ENCODE results near the gene PSPH.
"Not testable (repeated sequence)": the region's sequence is repeated elsewhere in the genome, so short reads cannot be mapped to it uniquely, and the experiment has no call there.

PSPH gene

GRCh38 chr7:56083150-56083785, 32.0 kb upstream of the PSPH start:
- no peak overlapping the region for H3K9ac ChIP-seq
- H3K36me3 ChIP-seq (ENCODE audit: insufficient read depth) = no peaks in the 10 kb centered on the region

GRCh38 chr7:56081626-56082340, 30.5 kb upstream of the PSPH start:
- no peak overlapping the region for H3K27ac ChIP-seq

More at GRCh38 chr7:56083150-56083785, 32.0 kb upstream of the PSPH start:
- Histone ChIP-seq H3K27me3 (ENCODE audit: insufficient read depth, low read depth) (no peaks in the 10 kb centered on the region), H3K79me2 (ENCODE audit: insufficient read depth, low read depth) (no peaks in the 10 kb centered on the region), H3K4me3 (IDR thresholded peaks at IDR 0.05; ENCODE audit: insufficient read depth, low read depth, low read length) (no peak overlapping the region), H3K27ac (no peak overlapping the region), H3K4me2 (no peak overlapping the region), H4K20me1 (ENCODE audit: insufficient read depth) (no peaks in the 10 kb centered on the region), H2AFZ (ENCODE audit: low read depth) (no peak overlapping the region), H3K4me1 (ENCODE audit: low read depth, poor library complexity, severe bottlenecking) (peaks cover 5% of the 10 kb centered on the region)
- no peak for TF ChIP-seq CTCF (conservative IDR thresholded peaks at IDR 0.05; ENCODE audit: low read depth, low read length)

GRCh38 chr7:56080726-56081435, 29.6 kb upstream of the PSPH start:
- H3K79me2 ChIP-seq (ENCODE audit: insufficient read depth, low read depth); H2AFZ ChIP-seq (ENCODE audit: low read depth); H3K27me3 ChIP-seq (ENCODE audit: insufficient read depth, low read depth); H3K4me2 ChIP-seq; H3K36me3 ChIP-seq (ENCODE audit: insufficient read depth); H3K27ac ChIP-seq; H3K9ac ChIP-seq; H4K20me1 ChIP-seq (ENCODE audit: insufficient read depth); H3K4me1 ChIP-seq (ENCODE audit: low read depth, poor library complexity, severe bottlenecking); H3K4me3 ChIP-seq (IDR thresholded peaks at IDR 0.05; ENCODE audit: insufficient read depth, low read depth, low read length): not testable (repeated sequence)

More at GRCh38 chr7:56081626-56082340, 30.5 kb upstream of the PSPH start:
- Histone ChIP-seq H3K9ac (no peak overlapping the region), H3K4me2 (no peak overlapping the region), H3K4me3 (IDR thresholded peaks at IDR 0.05; ENCODE audit: insufficient read depth, low read depth, low read length) (no peak overlapping the region), H3K36me3 (ENCODE audit: insufficient read depth) (no peaks in the 10 kb centered on the region), H3K27me3 (ENCODE audit: insufficient read depth, low read depth) (no peaks in the 10 kb centered on the region), H4K20me1 (ENCODE audit: insufficient read depth) (no peaks in the 10 kb centered on the region), H3K4me1 (ENCODE audit: low read depth, poor library complexity, severe bottlenecking) (peaks cover 5% of the 10 kb centered on the region), H2AFZ (ENCODE audit: low read depth) (no peak overlapping the region), H3K79me2 (ENCODE audit: insufficient read depth, low read depth) (no peaks in the 10 kb centered on the region)
- no peak for TF ChIP-seq CTCF (conservative IDR thresholded peaks at IDR 0.05; ENCODE audit: low read depth, low read length)

GRCh38 chr7:56079450-56080185, 28.4 kb upstream of the PSPH start:
- H3K4me1 ChIP-seq (ENCODE audit: low read depth, poor library complexity, severe bottlenecking) = peaks cover 5% of the 10 kb centered on the region
- H2AFZ ChIP-seq (ENCODE audit: low read depth) = no peak overlapping the region
- H3K9ac ChIP-seq = no peak overlapping the region
- H3K4me2 ChIP-seq = no peak overlapping the region
- no peaks in the 10 kb centered on the region for H3K79me2 ChIP-seq (ENCODE audit: insufficient read depth, low read depth)
- no peaks in the 10 kb centered on the region for H3K27me3 ChIP-seq (ENCODE audit: insufficient read depth, low read depth)
- TF ChIP-seq CTCF (conservative IDR thresholded peaks at IDR 0.05; ENCODE audit: low read depth, low read length) = no peak
- H3K4me3 ChIP-seq (IDR thresholded peaks at IDR 0.05; ENCODE audit: insufficient read depth, low read depth, low read length) = no peak overlapping the region
- no peaks in the 10 kb centered on the region for H4K20me1 ChIP-seq (ENCODE audit: insufficient read depth)
- no peaks in the 10 kb centered on the region for H3K36me3 ChIP-seq (ENCODE audit: insufficient read depth)
- no peak overlapping the region for H3K27ac ChIP-seq
